NCI-H1048 (cell line): ENCODE data around the gene TBL1X.
"Not testable (repeated sequence)": the region's sequence is repeated elsewhere in the genome, so short reads cannot be mapped to it uniquely, and the experiment has no call there.

Source experiments
- DNase-seq: peaks from one replicate; lab custom pipeline; 2025; lab: John Stamatoyannopoulos, UW

The TBL1X gene

GRCh38 chrX:9464435-9465371, at the start of gene TBL1X:
Gene TBL1X (plus strand): TSS chrX:9465058. CDS start chrX:9653587, 188,529 bp downstream.
- DNase-seq = no peak

- DNase-seq = no peak
These were observed 48.1 kb upstream of the TBL1X start for GRCh38 chrX:9416562-9417348.

- DNase-seq = no peak
These were observed 46.6 kb upstream of the TBL1X start for GRCh38 chrX:9418262-9418661.

GRCh38 chrX:9420275-9421265, 44.3 kb upstream of the TBL1X start:
- DNase-seq = no peak

GRCh38 chrX:9429767-9430166, 35.1 kb upstream of the TBL1X start:
- no peak for DNase-seq

GRCh38 chrX:9430346-9430921, 34.4 kb upstream of the TBL1X start:
- no peak for DNase-seq

DNA sequence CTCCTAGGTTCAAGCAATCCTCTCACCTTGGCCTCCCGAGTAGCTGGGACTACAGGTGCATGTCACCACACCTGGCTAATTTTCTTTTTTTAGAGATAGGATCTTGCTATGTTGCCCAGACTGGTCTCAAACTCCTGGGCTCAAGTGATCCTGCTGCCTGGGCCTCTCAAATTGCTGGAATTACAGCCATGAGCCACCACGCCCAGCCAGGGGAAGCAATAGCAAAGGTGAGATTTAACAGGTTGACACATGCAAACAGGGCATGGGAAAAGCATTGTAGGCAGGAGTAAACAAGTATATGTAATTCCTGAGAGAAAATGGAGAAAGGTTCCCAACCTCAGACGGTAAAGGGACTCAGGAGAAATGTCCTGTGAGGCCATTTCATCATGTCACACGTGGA, 33.6 kb upstream of the TBL1X start:
- DNase-seq = no peak

DNA sequence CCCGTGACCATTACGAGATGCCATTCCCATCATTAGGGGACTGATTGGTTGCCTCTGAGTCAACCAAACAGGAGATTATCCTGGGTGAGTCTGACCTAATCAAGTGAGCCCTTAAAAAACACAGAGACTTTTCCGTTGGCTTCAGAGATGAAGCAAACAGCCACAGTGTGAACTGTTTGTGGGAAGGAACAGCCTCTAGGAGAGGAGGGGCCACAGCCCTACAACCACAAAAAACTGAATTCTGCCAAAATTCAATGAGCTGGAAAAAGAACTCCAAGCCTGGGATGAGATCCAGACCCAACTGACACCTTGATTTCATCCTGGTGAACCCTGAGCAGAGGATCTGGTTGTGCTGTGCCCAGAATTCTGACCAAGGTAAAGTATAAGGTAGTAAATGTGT, 31.3 kb upstream of the TBL1X start:
- DNase-seq = no peak

DNA sequence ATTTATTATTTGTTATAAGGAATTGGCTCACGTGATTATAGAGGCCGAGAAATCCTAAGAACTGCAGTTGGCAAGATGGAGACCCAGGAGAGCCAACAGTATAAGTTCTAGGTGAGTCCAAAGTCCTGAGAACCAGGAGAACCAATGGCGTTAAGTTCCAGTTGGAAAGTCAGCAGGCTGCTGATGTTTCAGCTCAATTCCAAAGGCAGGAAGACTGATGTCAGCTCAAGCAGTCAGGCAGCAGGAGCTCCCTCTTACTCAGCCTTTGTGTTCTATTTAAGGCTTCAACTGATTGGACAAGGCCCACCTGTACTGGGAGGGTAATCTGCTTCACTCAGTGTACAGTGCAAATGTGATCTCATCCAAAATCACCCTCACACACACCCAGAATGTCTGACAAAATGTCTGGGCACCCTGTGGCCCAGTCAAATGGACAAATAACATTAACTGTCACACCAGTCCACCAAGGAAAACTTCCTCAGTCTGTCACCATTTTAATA, 30.8 kb upstream of the TBL1X start:
- no peak for DNase-seq

DNA sequence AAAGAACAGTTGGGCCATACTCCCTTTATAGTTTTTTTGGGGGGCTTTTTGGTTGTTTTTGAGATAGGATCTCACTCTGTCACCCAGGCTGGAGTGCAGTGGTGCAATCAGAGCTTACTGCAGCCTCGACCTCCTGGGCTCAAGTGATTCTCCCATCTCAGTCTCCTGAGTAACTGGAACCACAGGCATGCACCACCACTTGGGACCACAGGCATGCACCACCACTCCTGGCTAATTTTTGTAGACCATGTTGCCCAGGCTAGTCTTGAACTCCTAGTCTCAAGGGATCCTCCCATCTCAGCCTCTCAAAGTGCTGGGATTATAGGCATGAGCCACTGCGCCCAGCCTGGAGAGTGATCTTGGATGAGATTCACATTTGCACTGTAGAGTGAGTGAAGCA, 29.8 kb upstream of the TBL1X start:
- DNase-seq = not testable (repeated sequence)

DNA sequence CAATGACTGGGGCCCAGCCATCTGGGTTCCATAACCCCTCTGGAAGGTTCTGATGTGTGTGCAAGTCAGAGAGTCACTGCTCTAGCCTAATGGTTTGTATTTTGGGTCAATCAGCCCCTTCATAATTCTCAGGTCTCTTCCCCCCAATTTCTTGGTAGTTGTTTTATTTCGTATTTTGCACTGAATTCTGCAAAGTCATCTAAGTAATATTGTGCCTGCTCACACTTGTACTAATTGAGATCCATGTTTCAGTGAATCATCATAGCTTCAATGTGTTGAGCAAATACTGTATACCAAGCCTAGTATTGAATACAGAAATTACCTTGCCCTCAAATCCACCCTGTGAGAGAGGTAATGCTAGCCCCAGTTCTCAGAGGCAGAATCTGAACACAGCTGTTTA, 28.0 kb upstream of the TBL1X start:
- no peak for DNase-seq

DNA sequence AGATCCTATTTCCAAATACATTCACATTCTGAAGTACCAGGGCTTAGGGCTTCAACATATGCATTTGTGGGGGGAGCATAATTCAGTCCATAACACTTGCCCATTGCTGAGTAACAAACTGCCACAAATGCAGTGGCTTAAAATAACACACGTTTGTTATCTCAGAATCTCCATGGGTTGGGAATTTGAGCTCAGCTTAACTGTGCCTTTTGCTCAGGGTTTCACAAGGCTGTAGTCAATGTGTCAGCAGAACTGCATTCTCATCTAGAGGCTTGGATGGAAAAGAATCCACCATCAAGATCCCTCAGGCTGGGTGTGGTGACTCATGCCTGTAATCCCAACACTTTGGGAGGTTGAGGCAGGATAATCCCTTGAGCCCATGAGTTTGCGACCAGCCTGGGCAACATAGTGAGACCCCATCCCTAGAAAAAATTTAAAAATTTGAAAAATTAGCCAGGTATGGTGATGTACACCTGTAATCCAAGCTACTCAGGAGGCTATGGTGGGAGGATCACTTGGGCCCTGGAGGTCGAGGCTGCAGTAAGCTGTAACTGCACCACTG, 25.8 kb upstream of the TBL1X start:
- no peak for DNase-seq

DNA sequence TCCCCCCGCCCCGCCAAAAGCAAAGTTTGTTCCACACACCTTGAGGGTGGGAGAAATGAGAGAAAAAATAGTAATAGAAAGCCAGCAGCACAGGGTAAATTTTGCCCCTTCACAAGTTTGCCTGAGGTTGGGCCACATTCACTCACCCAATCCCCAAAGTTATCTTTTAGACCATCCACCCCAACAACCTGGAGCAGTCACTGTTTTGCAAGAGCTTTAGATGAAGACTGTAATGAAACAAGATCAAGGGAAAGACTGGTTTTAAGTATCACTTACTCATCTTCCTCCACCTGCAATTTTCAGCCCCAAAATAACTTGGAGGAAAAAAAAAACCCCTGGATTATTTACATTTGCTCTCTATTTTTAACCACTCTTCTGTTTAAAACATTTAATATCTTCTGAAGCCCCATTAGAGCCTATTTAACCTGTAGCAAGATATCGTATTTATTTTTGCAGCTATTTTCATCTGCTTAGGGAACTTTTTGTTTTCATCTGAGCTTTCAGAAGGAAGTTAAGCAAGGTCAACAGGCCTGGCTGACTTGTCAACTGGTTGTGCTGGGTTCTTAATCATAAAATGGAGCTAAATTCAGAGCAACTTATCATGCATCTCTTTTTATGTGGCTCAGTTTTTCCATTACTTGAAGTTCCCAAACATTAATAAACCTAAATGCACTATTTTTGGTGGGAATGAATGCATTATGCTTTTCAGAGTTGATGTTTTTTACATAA, 24.6 kb upstream of the TBL1X start:
- DNase-seq = no peak

- no peak for DNase-seq
These were observed 22.8 kb upstream of the TBL1X start for GRCh38 chrX:9442056-9442455.

DNA sequence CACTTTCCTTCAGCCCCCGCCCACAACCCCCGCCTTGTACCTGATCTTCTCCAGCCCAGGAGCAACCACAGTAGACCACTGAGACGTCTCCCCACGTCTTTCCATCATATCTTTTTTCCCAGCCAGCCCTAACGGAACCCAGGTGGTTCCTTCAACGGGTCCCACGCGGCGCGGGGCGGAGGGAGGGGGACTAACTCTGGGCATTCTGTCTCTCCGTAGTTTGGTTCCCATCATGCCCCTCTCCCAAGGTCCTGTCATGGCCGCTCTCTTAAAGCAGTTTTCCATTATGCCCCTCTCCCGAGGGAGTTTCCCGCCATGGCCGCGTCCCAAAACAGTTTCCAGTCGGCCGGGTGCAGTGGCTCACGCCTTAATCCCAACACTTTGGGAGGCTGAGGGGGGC, 21.5 kb upstream of the TBL1X start:
- no peak for DNase-seq

DNA sequence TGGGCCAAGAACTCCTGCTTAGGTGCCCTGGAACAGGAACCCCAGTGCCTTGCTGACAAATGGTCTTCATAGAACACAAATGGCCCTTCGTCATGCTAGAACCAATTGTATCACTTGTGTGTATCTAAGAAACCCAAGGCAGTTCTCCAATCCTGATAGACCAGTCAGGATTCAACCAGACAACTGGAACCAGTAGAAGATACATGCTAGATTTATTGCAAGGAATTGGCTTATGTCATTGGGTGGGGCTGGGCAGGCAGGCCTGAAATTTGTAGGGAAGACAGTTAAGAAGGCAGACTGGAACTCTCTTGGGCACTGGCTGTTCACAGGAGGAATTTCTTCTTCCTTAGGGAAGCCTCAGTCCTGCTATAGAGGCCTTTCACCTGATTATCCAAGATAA, 17.0 kb upstream of the TBL1X start:
- DNase-seq = no peak

DNA sequence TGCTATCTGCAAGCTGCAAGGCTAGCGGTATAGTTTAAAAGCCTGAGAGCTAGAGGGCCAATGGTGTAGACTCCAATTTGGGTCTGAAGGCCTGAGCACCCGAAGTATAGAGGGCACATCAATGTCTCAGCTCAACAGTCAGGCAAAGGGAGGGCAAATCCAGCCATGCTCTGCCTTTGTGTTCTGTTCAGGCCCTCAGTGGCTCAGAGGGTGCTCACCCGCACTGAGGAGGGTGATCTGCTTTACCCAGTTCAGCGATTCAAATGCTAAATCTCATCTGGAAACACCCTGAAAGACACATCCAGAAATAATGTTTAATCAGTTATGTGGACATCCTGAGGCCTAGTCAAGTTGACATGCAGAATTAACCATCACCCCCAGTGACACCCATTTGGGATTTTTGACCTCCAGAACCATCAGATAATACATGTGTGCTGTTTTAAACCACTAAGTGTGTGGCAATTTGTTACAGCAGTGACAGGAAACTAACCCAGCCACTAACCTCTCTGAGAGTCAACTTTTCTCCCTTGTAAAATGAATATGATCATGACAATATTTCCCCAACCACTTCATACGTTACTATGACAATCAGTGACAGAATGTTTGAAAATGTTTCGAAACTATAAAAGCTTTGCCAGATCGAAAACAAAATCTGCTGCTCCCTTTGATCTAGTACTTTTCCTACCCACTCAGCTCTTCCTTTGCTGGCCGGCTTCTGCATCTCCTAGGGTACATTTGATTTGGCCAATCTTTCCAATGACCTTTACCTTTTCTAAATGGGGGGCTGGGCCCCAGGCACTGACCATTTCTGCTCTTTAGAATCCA, 8.4 kb upstream of the TBL1X start:
- no peak for DNase-seq

GRCh38 chrX:9458034-9458433, 6.8 kb upstream of the TBL1X start:
- DNase-seq = not testable (repeated sequence)

GRCh38 chrX:9458516-9459078, 6.3 kb upstream of the TBL1X start:
- no peak for DNase-seq
